ENCODE measurements around the gene ZNF689.
A peak's percentile ranks its signal among the peaks of the same experiment; 100 is the strongest.

ZNF689 gene

DNA sequence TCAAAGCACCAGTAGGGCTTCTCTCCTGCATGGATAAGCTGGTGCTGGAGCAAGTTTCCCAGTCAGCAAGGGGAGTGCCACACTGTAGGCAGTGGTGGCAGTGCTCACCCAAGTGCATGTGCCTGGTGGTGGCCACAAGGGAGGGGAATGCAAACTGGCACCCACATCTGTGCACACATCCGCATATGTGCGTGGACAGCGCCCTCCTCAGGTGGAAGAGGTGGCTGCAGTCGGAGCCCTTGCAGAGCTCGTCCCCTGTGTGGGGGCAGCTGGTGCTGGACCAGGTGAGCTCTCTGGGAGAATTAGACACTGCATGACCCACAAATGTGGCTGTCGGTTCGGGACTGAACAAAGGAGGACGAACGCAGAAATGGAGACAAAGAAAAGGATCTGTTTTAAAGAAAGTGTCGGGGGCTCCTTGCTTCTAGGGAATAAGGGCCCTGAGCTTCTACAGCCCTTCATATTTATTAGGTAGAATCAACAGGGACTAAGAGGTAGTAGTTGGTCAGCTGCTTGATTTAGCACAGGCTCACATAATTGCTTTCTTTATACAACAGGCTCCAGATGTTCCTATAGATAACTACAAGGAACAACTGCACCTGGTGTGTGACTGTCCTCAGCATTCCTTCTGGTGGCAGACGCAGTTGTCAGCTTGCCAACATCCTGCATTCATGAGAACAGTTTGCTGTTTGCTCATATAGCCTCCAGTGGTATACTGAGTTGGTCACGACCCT lies 5.3 kb upstream of the ZNF689 start:
- Histone ChIP-seq H3K4me1 (ENCODE audit: control insufficient read depth, insufficient read depth, low read length) (no peaks in the 10 kb centered on the region), H3K36me3 (ENCODE audit: control insufficient read depth, insufficient read depth, low read length) (no peaks in the 10 kb centered on the region), H3K4me3 (ENCODE audit: low read depth, low read length) (no peak overlapping the region), H3K9me3 (ENCODE audit: control insufficient read depth, insufficient read depth, low read depth, low read length) (no peaks in the 10 kb centered on the region), H3K9ac (ENCODE audit: low read length) (no peak overlapping the region), H3K27ac (ENCODE audit: low read depth, low read length) (no peak overlapping the region), H3K27me3 (ENCODE audit: control insufficient read depth, insufficient read depth, low read length) (peaks cover 5% of the 10 kb centered on the region; the same call in 1 of the 2 replicates)

DNA sequence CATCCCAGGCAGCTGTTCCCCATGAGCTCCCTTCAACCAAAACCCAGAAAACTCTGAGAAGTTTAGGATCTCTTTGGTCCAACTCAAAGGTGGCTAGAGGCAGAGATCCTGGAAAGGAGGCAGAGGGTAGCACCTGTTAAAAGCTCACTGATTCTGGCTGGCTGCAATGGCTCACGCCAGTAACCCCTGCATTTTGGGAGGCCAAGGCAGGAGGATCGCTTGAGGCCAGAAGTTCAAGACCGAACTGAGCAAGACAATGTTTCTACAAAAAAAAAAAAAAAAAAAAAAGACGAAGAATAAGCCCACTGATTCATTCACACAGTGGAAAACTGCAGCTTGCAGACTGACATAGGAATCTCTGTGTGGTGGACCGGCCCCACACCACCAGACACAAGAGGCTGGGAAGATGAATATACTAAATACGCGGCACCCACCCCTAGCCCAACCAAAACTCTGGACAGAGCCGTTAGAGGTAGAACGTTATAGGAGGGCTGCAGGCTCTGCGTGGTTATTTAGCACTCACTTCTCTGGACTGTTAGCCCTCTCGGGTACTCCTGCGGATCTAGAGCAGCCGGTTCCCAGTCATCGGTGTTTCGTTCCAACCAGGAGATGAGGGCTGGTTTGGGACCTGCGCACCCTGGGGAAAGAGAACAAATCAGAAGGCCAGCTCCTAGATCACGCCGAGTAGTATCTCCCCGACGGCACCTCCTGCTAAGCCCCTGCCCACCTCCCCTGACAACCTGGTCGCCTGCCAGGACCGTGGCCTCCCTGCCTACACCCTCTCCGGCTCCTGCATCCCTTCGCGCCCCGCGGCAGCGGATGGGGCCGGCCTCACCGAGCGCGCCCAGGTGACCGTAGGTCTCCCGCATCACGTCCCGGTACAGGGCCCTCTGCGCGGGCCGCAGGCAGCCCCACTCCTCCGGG lies 925 bp downstream of the ZNF689 start:
- no peaks in the 10 kb centered on the region for H3K4me1 ChIP-seq (ENCODE audit: control insufficient read depth, insufficient read depth, low read length)

DNA sequence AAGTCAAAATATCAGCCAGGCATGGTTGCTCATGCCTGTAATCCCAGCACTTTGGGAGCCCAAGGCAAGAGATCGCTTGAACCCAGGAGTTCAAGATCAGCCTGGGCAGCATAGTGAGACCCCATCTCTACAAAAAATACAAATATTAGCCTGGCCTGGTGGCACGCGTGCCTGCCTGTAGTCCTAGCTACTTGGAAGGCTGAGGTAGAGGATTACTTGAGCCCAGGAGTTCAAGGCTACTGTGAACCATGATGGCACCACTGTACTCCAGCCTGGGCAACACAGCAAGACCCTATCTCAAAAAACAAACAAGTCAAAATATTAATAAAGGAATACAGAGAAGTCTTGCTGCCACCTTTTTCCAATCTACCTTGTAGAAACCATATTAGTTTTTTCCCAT lies 4.2 kb downstream of the ZNF689 start:
- no peaks in the 10 kb centered on the region for H3K9me3 ChIP-seq (ENCODE audit: control insufficient read depth, insufficient read depth, low read depth, low read length)
- H3K36me3 ChIP-seq (ENCODE audit: control insufficient read depth, insufficient read depth, low read length), result peaks cover 39% of the 10 kb centered on the region
- H3K4me3 ChIP-seq (ENCODE audit: low read depth, low read length), result no peak overlapping the region
- no peaks in the 10 kb centered on the region for H3K4me1 ChIP-seq (ENCODE audit: control insufficient read depth, insufficient read depth, low read length)
- no peak overlapping the region for H3K27ac ChIP-seq (ENCODE audit: low read depth, low read length)
- H3K9ac ChIP-seq (ENCODE audit: low read length), result no peak overlapping the region
- H3K27me3 ChIP-seq (ENCODE audit: control insufficient read depth, insufficient read depth, low read length), result no peaks in the 10 kb centered on the region

More for the DNA sequence above, 925 bp downstream of the ZNF689 start:
- Histone ChIP-seq H3K27ac (ENCODE audit: low read depth, low read length) (peak overlapping the region; percentile 94), H3K36me3 (ENCODE audit: control insufficient read depth, insufficient read depth, low read length) (peaks cover 22% of the 10 kb centered on the region), H3K9ac (ENCODE audit: low read length) (peak overlapping the region; percentile 98), H3K9me3 (ENCODE audit: control insufficient read depth, insufficient read depth, low read depth, low read length) (no peaks in the 10 kb centered on the region), H3K4me3 (ENCODE audit: low read depth, low read length) (peak overlapping the region; percentile 81), H3K27me3 (ENCODE audit: control insufficient read depth, insufficient read depth, low read length) (no peaks in the 10 kb centered on the region)

GRCh38 chr16:30605158-30605557 lies 5.0 kb downstream of the ZNF689 start:
- Histone ChIP-seq H3K27me3 (ENCODE audit: control insufficient read depth, insufficient read depth, low read length) (no peaks in the 10 kb centered on the region), H3K36me3 (ENCODE audit: control insufficient read depth, insufficient read depth, low read length) (peaks cover 39% of the 10 kb centered on the region), H3K4me1 (ENCODE audit: control insufficient read depth, insufficient read depth, low read length) (no peaks in the 10 kb centered on the region), H3K4me3 (ENCODE audit: low read depth, low read length) (no peak overlapping the region), H3K9ac (ENCODE audit: low read length) (no peak overlapping the region), H3K9me3 (ENCODE audit: control insufficient read depth, insufficient read depth, low read depth, low read length) (no peaks in the 10 kb centered on the region), H3K27ac (ENCODE audit: low read depth, low read length) (no peak overlapping the region)

DNA sequence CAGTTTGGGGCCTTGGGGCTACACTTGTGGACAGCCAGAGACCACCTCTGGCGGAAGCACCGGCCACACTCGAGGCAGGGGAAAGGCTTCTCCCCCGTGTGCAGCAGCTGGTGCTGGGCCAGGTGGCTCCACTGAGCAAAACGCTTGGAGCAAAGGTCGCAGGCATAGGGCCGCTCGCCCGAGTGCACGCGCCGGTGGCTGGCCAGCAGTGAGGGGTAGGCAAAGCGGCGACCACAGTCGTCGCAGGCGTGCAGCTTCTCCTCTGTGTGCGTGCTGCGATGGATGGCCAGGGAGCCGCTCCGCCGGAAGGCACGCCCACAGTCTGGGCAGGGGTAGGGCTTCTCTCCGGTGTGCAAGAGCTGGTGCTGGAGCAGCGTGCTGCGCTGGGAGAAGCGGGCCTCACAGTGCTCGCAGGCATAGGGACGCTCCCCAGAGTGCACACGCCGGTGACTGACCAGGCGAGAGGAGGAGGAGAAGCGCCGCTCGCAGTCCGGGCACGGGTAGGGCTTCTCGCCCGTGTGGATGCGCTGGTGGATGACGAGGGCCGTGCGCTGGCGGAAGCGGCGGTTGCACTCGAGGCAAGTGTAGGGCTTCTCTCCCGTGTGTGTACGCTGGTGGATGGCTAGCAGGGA lies 5.8 kb downstream of the ZNF689 start:
- Histone ChIP-seq H3K4me1 (ENCODE audit: control insufficient read depth, insufficient read depth, low read length) (no peaks in the 10 kb centered on the region), H3K4me3 (ENCODE audit: low read depth, low read length) (no peak overlapping the region), H3K9ac (ENCODE audit: low read length) (no peak overlapping the region), H3K36me3 (ENCODE audit: control insufficient read depth, insufficient read depth, low read length) (peaks cover 39% of the 10 kb centered on the region), H3K9me3 (ENCODE audit: control insufficient read depth, insufficient read depth, low read depth, low read length) (no peaks in the 10 kb centered on the region), H3K27me3 (ENCODE audit: control insufficient read depth, insufficient read depth, low read length) (no peaks in the 10 kb centered on the region), H3K27ac (ENCODE audit: low read depth, low read length) (no peak overlapping the region)

DNA sequence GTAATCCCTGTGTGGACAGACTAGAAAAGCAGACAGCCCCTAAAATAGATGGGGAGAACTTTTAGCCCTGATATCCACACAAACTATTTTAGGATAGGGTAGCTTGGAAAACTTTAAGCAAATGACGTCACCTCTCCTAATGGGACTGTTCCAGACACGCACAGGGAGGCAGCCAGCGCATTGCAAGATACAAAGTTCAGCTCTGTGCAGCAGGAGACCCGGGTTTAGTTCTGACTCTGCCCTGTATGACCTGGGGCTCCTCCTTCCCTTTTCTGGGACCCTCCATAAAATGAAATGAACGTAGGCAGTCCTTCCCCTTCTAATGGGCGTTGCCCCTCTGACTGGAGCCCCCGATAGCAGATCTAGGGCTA lies 6.3 kb downstream of the ZNF689 start:
- Histone ChIP-seq H3K36me3 (ENCODE audit: control insufficient read depth, insufficient read depth, low read length) (peaks cover 39% of the 10 kb centered on the region), H3K27ac (ENCODE audit: low read depth, low read length) (no peak overlapping the region), H3K4me3 (ENCODE audit: low read depth, low read length) (no peak overlapping the region), H3K4me1 (ENCODE audit: control insufficient read depth, insufficient read depth, low read length) (no peaks in the 10 kb centered on the region), H3K27me3 (ENCODE audit: control insufficient read depth, insufficient read depth, low read length) (no peaks in the 10 kb centered on the region), H3K9me3 (ENCODE audit: control insufficient read depth, insufficient read depth, low read depth, low read length) (no peaks in the 10 kb centered on the region), H3K9ac (ENCODE audit: low read length) (no peak overlapping the region)

GRCh38 chr16:30602616-30603277 lies 7.4 kb downstream of the ZNF689 start:
- no peaks in the 10 kb centered on the region for H3K4me1 ChIP-seq (ENCODE audit: control insufficient read depth, insufficient read depth, low read length)
- no peaks in the 10 kb centered on the region for H3K27me3 ChIP-seq (ENCODE audit: control insufficient read depth, insufficient read depth, low read length)
- no peak overlapping the region for H3K27ac ChIP-seq (ENCODE audit: low read depth, low read length)
- H3K9ac ChIP-seq (ENCODE audit: low read length), result no peak overlapping the region
- H3K9me3 ChIP-seq (ENCODE audit: control insufficient read depth, insufficient read depth, low read depth, low read length), result no peaks in the 10 kb centered on the region
- no peak overlapping the region for H3K4me3 ChIP-seq (ENCODE audit: low read depth, low read length)
- peaks cover 35% of the 10 kb centered on the region for H3K36me3 ChIP-seq (ENCODE audit: control insufficient read depth, insufficient read depth, low read length)

- no peak overlapping the region for H3K27ac ChIP-seq (ENCODE audit: low read depth, low read length)
- H3K4me3 ChIP-seq (ENCODE audit: low read depth, low read length), result no peak overlapping the region
- H3K9ac ChIP-seq (ENCODE audit: low read length), result no peak overlapping the region
- no peaks in the 10 kb centered on the region for H3K9me3 ChIP-seq (ENCODE audit: control insufficient read depth, insufficient read depth, low read depth, low read length)
- no peaks in the 10 kb centered on the region for H3K4me1 ChIP-seq (ENCODE audit: control insufficient read depth, insufficient read depth, low read length)
- peaks cover 29% of the 10 kb centered on the region for H3K36me3 ChIP-seq (ENCODE audit: control insufficient read depth, insufficient read depth, low read length)
- no peaks in the 10 kb centered on the region for H3K27me3 ChIP-seq (ENCODE audit: control insufficient read depth, insufficient read depth, low read length)
Measured at GRCh38 chr16:30601966-30602365, 8.2 kb downstream of the ZNF689 start.

GRCh38 chr16:30600929-30601328 lies 9.3 kb downstream of the ZNF689 start:
- no peak overlapping the region for H3K9ac ChIP-seq (ENCODE audit: low read length)
- no peak overlapping the region for H3K27ac ChIP-seq (ENCODE audit: low read depth, low read length)

GRCh38 chr16:30600215-30600614 lies 10.0 kb downstream of the ZNF689 start:
- no peak overlapping the region for H3K27ac ChIP-seq (ENCODE audit: low read depth, low read length)

More at GRCh38 chr16:30600929-30601328, 9.3 kb downstream of the ZNF689 start:
- no peaks in the 10 kb centered on the region for H3K9me3 ChIP-seq (ENCODE audit: control insufficient read depth, insufficient read depth, low read depth, low read length)
- no peak overlapping the region for H3K4me3 ChIP-seq (ENCODE audit: low read depth, low read length)
- peaks cover 29% of the 10 kb centered on the region for H3K36me3 ChIP-seq (ENCODE audit: control insufficient read depth, insufficient read depth, low read length)
- H3K4me1 ChIP-seq (ENCODE audit: control insufficient read depth, insufficient read depth, low read length), result no peaks in the 10 kb centered on the region
- H3K27me3 ChIP-seq (ENCODE audit: control insufficient read depth, insufficient read depth, low read length), result no peaks in the 10 kb centered on the region

More at GRCh38 chr16:30600215-30600614, 10.0 kb downstream of the ZNF689 start:
- no peak overlapping the region for H3K4me3 ChIP-seq (ENCODE audit: low read depth, low read length)
- H3K36me3 ChIP-seq (ENCODE audit: control insufficient read depth, insufficient read depth, low read length), result peaks cover 26% of the 10 kb centered on the region
- H3K27me3 ChIP-seq (ENCODE audit: control insufficient read depth, insufficient read depth, low read length), result no peaks in the 10 kb centered on the region
- no peak overlapping the region for H3K9ac ChIP-seq (ENCODE audit: low read length)
- H3K9me3 ChIP-seq (ENCODE audit: control insufficient read depth, insufficient read depth, low read depth, low read length), result no peaks in the 10 kb centered on the region
- no peaks in the 10 kb centered on the region for H3K4me1 ChIP-seq (ENCODE audit: control insufficient read depth, insufficient read depth, low read length)
